Stomach (tissue), 4 donors: Measurements from ENCODE around the gene NPHP1.

Source experiments
- CTCF ChIP-seq, 7 experiments: fragments of 450-650 bp in 4 of 7; fragments of 200-600 bp in 3 of 7; sonication (generic) in 3 of 7; IDR thresholded peaks; one replicate each; pipeline ENCODE4 v1.5.1; 2016 to 2019; ENCODE audit warnings: antibody characterized with exemption in 7 of 7, control low read depth in 2 of 7, mild to moderate bottlenecking in 1 of 7
- POLR2A ChIP-seq, 4 donors: fragments of 450-650 bp; IDR thresholded peaks; one replicate each; pipeline ENCODE4 v1.6.1; 2016; ENCODE audit warnings: antibody characterized with exemption in 4 of 4, control low read depth in 2 of 4, mild to moderate bottlenecking in 1 of 4, moderate library complexity in 1 of 4

- TF ChIP-seq POLR2A (IDR thresholded peaks at IDR 0.05) (no peak), CTCF (IDR thresholded peaks at IDR 0.05) (no peak)
Observed at GRCh38 chr2:110101280-110101844, 103.5 kb downstream of the NPHP1 start.
